GM13977 (cell line): ENCODE data around the gene SFXN4.
A peak's percentile ranks its signal among the peaks of the same experiment; 100 is the strongest.

Source experiments
- DNase-seq: peaks from one replicate; pipeline ENCODE4 v3.0.0; 2012; ENCODE audit warnings: low spot score
- in situ Hi-C: fragments of 300-500 bp; cut with MboI; formaldehyde crosslinking; loops from one replicate; pipeline ENCODE4 v1.12.0; 2022; ENCODE audit warnings: low sequenced_read_pairs, low pct_unique_long_range_greater_than_20kb, mixed read lengths, inconsistent platforms; ENCODE audit not compliant: unreplicated experiment
- TF ChIP-seq, protein P1 (sequence below): IDR thresholded peaks from 2 replicates; pipeline ENCODE4 v1.5.1; 2012; ENCODE audit warnings: mild to moderate bottlenecking, control low read depth; ENCODE audit not compliant: insufficient read depth; ENCODE audit errors: extremely low read depth, missing control alignments

SFXN4 gene, protein sequence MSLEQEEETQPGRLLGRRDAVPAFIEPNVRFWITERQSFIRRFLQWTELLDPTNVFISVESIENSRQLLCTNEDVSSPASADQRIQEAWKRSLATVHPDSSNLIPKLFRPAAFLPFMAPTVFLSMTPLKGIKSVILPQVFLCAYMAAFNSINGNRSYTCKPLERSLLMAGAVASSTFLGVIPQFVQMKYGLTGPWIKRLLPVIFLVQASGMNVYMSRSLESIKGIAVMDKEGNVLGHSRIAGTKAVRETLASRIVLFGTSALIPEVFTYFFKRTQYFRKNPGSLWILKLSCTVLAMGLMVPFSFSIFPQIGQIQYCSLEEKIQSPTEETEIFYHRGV

GRCh38 chr10:119165171-119166117 lies at the start of gene SFXN4:
Gene SFXN4 (minus strand): TSS chr10:119165714. CDS start chr10:119165647, 67 bp downstream.
- in situ Hi-C loops: no loop called here
- TF ChIP-seq, protein P1, sequence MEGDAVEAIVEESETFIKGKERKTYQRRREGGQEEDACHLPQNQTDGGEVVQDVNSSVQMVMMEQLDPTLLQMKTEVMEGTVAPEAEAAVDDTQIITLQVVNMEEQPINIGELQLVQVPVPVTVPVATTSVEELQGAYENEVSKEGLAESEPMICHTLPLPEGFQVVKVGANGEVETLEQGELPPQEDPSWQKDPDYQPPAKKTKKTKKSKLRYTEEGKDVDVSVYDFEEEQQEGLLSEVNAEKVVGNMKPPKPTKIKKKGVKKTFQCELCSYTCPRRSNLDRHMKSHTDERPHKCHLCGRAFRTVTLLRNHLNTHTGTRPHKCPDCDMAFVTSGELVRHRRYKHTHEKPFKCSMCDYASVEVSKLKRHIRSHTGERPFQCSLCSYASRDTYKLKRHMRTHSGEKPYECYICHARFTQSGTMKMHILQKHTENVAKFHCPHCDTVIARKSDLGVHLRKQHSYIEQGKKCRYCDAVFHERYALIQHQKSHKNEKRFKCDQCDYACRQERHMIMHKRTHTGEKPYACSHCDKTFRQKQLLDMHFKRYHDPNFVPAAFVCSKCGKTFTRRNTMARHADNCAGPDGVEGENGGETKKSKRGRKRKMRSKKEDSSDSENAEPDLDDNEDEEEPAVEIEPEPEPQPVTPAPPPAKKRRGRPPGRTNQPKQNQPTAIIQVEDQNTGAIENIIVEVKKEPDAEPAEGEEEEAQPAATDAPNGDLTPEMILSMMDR: no peak
- DNase-seq: peak; percentile 90

- DNase-seq: peak; percentile 30
- TF ChIP-seq, protein P1: no peak
- in situ Hi-C loops: no loop called here
These were observed 46.3 kb upstream of the SFXN4 start for GRCh38 chr10:119211625-119212441.

GRCh38 chr10:119211176-119211575 lies 45.7 kb upstream of the SFXN4 start:
- DNase-seq: no peak
- TF ChIP-seq, protein P1: no peak
- in situ Hi-C loops: no loop called here

DNA sequence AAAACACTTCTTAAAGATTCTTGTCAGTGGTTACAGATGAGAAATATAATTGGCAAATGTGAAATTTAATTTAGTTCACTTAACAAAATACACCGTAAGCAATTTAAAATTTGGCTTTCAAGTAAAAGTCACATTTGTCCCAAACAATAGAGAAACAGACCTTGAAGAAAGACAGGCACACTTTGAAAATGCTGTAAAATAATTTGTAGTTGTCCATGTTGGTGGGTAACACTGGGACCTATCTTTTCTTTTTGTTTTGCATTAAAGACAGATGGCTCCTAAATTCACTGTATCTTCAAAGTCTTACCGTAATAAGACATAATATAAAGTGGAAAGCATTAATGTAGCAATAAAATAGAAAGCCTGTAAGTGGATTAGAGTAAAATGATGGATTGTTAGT lies 45.1 kb upstream of the SFXN4 start:
- TF ChIP-seq, protein P1: no peak
- in situ Hi-C loops: no loop called here
- no peak for DNase-seq

GRCh38 chr10:119209736-119210355 lies 44.3 kb upstream of the SFXN4 start:
- in situ Hi-C loops: loop anchor here (5.0 kb wide), 1 partner anchor 207 kb away; no protein-coding TSS in a partner anchor
- TF ChIP-seq, protein P1: no peak
- no peak for DNase-seq
